Cardiac muscle cell (in vitro differentiated cells and primary cell): ENCODE measurements around the gene LSM14B. TPM values are rescaled to one million over a fixed set of nuclear protein-coding genes. Genes with fewer than 3 reads are reported as not detected.
"Not testable (repeated sequence)": the region's sequence is repeated elsewhere in the genome, so short reads cannot be mapped to it uniquely, and the experiment has no call there.

Experiments
- DNase-seq, 2 donors: peaks; one replicate each; pipeline versions ENCODE4 v3.0.0 to v3.0.0-alpha.2; 2010 to 2017; ENCODE audit warnings: low read depth in 1 of 2, low spot score in 1 of 2
- H3K27ac ChIP-seq: fragments of 200-600 bp; sonication (generic); 2 replicates; pipeline ENCODE4 v1.5.1; 2016
- H3K27me3 ChIP-seq: fragments of 200-600 bp; sonication (generic); 2 replicates; pipeline ENCODE4 v1.6.0; 2016; ENCODE audit warnings: control low read depth
- H3K36me3 ChIP-seq: fragments of 200-600 bp; sonication (generic); 2 replicates; pipeline ENCODE4 v1.5.1; 2016; ENCODE audit warnings: control low read depth
- H3K4me1 ChIP-seq: fragments of 200-600 bp; sonication (generic); 2 replicates; pipeline ENCODE4 v1.8.1; 2017; ENCODE audit warnings: low read depth, mild to moderate bottlenecking, mixed run types
- H3K4me3 ChIP-seq: fragments of 200-600 bp; sonication (generic); 2 replicates; pipeline ENCODE4 v1.5.1; 2016; ENCODE audit warnings: mild to moderate bottlenecking
- H3K9me3 ChIP-seq: fragments of 200-600 bp; sonication (generic); 2 replicates; pipeline ENCODE4 v1.5.1; 2017; ENCODE audit warnings: low read depth, mild to moderate bottlenecking, control low read depth
- polyA plus RNA-seq: library from polyadenylated mRNA; unstranded; fragments of >200 nt; fragmentation: Nextera tagmentation; extraction: Ambion mirVana; gene quantifications from 2 replicates; pipeline ENCODE4 v1.2.1, GENCODE V29; 2016
- total RNA-seq: library from RNA; depleted of rRNA; stranded (reverse); fragments of >200 nt; gene quantifications from 2 replicates; pipeline ENCODE4 v1.2.3, GENCODE V29; 2016
- TF ChIP-seq, protein P1 (sequence below): IDR thresholded peaks from 2 replicates; pipeline ENCODE4 v1.5.1; 2012; ENCODE audit warnings: low read depth, mild to moderate bottlenecking, low read length

The LSM14B gene
- 63.3 and 71.8 TPM in 2 replicates for total RNA-seq
- 6.5 and 7.5 TPM in 2 replicates for polyA plus RNA-seq

DNA sequence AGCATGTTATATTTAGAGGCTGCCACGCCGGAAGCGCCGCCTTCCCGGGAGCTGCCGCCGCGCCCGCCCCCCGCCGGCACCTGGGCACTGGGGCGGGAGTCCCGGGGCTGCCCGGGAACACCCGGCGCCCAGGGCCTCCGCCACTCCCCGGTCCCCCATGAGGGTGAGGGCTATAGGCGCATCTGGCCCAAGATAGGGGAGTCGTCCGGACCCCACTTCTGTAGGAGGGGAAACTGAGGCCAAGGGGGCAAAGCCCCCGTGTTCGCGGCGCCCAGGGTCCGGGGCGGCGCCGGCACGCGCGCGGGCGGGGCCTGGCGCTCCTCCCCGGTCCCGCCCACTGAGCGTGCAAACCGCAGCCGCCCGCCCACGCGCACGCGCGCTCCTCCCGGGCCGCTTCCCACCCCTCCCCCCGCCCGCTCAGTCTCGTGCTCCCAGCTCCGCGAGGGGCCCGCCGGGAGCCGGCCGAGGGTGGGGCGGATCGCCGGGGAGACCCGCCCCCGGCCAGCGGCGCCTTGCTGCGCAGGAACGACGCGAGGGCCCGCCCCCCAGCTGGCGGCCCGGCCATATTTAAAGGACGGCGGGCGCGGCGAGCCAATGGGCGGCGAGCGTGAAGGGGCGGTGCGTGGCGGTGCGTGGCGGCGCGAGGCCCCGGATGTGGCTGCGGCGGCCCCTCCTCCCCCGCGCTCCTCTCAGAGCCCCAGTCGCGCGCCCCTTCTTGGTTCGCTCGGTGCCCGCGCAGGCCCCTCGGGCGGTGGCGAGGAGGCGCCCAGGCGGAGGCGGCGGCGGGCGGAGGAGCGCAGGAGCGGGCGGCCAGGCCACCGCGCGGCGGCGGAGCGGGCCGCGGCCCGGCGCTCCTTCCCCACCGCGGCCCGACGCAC lies at the start of gene LSM14B:
Gene LSM14B (plus strand): TSS at position 700 of the 878 bp plus-strand sequence. CDS start 192 bp downstream, outside the sequence.
- peaks cover 34% of the 10 kb centered on the region for H3K4me1 ChIP-seq
- peak within 1 kb of the TSS; percentile 98 for H3K27ac ChIP-seq
- TF ChIP-seq, protein P1, sequence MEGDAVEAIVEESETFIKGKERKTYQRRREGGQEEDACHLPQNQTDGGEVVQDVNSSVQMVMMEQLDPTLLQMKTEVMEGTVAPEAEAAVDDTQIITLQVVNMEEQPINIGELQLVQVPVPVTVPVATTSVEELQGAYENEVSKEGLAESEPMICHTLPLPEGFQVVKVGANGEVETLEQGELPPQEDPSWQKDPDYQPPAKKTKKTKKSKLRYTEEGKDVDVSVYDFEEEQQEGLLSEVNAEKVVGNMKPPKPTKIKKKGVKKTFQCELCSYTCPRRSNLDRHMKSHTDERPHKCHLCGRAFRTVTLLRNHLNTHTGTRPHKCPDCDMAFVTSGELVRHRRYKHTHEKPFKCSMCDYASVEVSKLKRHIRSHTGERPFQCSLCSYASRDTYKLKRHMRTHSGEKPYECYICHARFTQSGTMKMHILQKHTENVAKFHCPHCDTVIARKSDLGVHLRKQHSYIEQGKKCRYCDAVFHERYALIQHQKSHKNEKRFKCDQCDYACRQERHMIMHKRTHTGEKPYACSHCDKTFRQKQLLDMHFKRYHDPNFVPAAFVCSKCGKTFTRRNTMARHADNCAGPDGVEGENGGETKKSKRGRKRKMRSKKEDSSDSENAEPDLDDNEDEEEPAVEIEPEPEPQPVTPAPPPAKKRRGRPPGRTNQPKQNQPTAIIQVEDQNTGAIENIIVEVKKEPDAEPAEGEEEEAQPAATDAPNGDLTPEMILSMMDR = no peak
- H3K36me3 ChIP-seq = peaks cover 19% of the 10 kb centered on the region
- peak; percentile 98 to 99 for DNase-seq
- H3K4me3 ChIP-seq = peak within 1 kb of the TSS; percentile 72
- H3K9me3 ChIP-seq = no peaks in the 10 kb centered on the region
- H3K27me3 ChIP-seq = no peaks in the 10 kb centered on the region

- Histone ChIP-seq H3K4me1 (no peaks in the 10 kb centered on the region), H3K9me3 (no peaks in the 10 kb centered on the region), H3K36me3 (no peaks in the 10 kb centered on the region), H3K27me3 (no peaks in the 10 kb centered on the region), H3K27ac (no peak overlapping the region), H3K4me3 (no peak overlapping the region)
- DNase-seq = no peak
- TF ChIP-seq, protein P1 = no peak
Measured at GRCh38 chr20:62073323-62073722, 49.0 kb upstream of the LSM14B start.

GRCh38 chr20:62079166-62079565 lies 43.1 kb upstream of the LSM14B start:
- no peaks in the 10 kb centered on the region for H3K9me3 ChIP-seq
- H3K36me3 ChIP-seq = no peaks in the 10 kb centered on the region
- H3K4me1 ChIP-seq = no peaks in the 10 kb centered on the region
- TF ChIP-seq, protein P1 = no peak
- no peak for DNase-seq
- no peak overlapping the region for H3K27ac ChIP-seq
- H3K27me3 ChIP-seq = no peaks in the 10 kb centered on the region
- no peak overlapping the region for H3K4me3 ChIP-seq

- TF ChIP-seq, protein P1 = no peak
- no peaks in the 10 kb centered on the region for H3K4me1 ChIP-seq
- H3K27ac ChIP-seq = no peak overlapping the region
- H3K36me3 ChIP-seq = no peaks in the 10 kb centered on the region
- H3K27me3 ChIP-seq = no peaks in the 10 kb centered on the region
- no peak for DNase-seq
- no peaks in the 10 kb centered on the region for H3K9me3 ChIP-seq
- H3K4me3 ChIP-seq = no peak overlapping the region
Measured at GRCh38 chr20:62080249-62080990, 41.9 kb upstream of the LSM14B start.

DNA sequence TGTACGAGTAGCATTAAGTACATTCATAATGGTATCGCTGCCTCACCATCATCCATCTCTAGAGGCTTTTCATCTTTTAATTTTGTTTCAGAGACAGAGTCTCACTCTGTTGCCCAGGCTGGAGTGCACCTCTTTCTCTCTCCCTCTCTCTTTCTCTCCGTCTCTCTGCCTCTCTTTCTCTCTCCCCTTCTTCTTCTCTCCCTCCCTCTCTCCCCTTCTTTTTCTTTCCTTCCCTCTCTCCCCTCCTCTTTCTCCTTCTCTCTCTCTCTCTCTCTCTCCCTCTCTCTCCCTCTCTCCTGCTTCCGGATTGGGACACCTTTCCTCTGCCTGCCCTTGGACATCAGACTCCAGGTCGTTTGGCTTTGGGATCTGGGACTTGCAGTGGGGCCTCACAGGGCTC lies 39.0 kb upstream of the LSM14B start:
- Histone ChIP-seq H3K4me1 (no peaks in the 10 kb centered on the region), H3K36me3 (no peaks in the 10 kb centered on the region), H3K9me3 (no peaks in the 10 kb centered on the region), H3K27me3 (no peaks in the 10 kb centered on the region), H3K4me3 (no peak overlapping the region), H3K27ac (no peak overlapping the region)
- TF ChIP-seq, protein P1 = no peak
- no peak for DNase-seq

- not testable (repeated sequence) for H3K27me3 ChIP-seq, H3K27ac ChIP-seq, DNase-seq, H3K4me3 ChIP-seq, H3K4me1 ChIP-seq, H3K36me3 ChIP-seq, H3K9me3 ChIP-seq
Measured at GRCh38 chr20:62084224-62084623, 38.1 kb upstream of the LSM14B start.
